Measurements from ENCODE around the gene NNAT. TPM values are rescaled to one million over a fixed set of nuclear protein-coding genes. Genes with fewer than 3 reads are reported as not detected.

The NNAT gene
- total RNA-seq, 1 donor from 2014 or later: 0.40 TPM

Other genes starting within 250 kb of the NNAT start
- gene MANBAL, start 231.6 kb upstream of the NNAT start, total RNA-seq: 20.1 and 21.0 TPM in 2 replicates
- gene SRC, start 175.1 kb upstream of the NNAT start, total RNA-seq: 62.9 and 72.7 TPM in 2 replicates
- 70.3 and 78.0 TPM in 2 replicates for gene BLCAP, start 6.6 kb downstream of the NNAT start, total RNA-seq
- gene CTNNBL1, start 172.8 kb downstream of the NNAT start, total RNA-seq: 102 and 110 TPM in 2 replicates

Measured in activated B cell treated with CpG ODN at 0.5 μM for 24 hours (primary cell).